Left renal cortex interstitium (tissue), 4 donors: ENCODE results near the gene ZBTB8B. TPM values are rescaled to one million over a fixed set of nuclear protein-coding genes. Genes with fewer than 3 reads are reported as not detected.

Experiments used
- DNase-seq, 4 donors: peaks; one replicate each; pipeline ENCODE4 v3.0.0-alpha.2; 2013; ENCODE audit warnings: low read depth in 4 of 4, low spot score in 2 of 4, missing footprints in 1 of 4
- polyA plus RNA-seq, 4 donors: library from polyadenylated mRNA; unstranded; fragments of 120-200 nt; gene quantifications; one replicate each; pipeline ENCODE4 v1.2.1, GENCODE V29; 2013; ENCODE audit not compliant: insufficient read length in 4 of 4

ZBTB8B gene
- polyA plus RNA-seq, 4 donors: 0.73 to 2.1 (median 1.4) TPM

- DNase-seq: no peak
Measured at GRCh38 chr1:32501865-32502264, 37.0 kb downstream of the ZBTB8B start.

- no peak for DNase-seq
Measured at GRCh38 chr1:32503153-32503552, 38.3 kb downstream of the ZBTB8B start.

DNA sequence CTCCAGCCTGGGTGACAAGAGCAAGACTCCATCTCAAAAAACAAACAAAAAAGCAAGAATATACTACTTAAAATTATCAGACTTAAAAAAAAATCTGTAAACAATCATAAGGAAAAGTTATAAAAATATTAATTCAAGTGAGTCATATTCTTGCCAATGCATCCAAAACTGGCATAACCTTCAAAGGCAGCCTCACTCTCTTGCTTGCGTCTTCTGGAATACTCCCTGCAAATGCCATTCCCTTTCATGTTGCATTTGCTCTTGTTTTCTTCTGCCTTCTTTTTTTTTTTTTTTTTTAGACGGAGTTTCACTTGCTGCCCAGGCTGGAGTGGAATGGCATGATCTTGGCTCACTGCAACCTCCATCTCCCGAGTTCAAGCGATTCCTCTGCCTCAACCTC is 42.1 kb downstream of the ZBTB8B start:
- no peak for DNase-seq

GRCh38 chr1:32508761-32509160 is 43.9 kb downstream of the ZBTB8B start:
- DNase-seq: no peak

DNA sequence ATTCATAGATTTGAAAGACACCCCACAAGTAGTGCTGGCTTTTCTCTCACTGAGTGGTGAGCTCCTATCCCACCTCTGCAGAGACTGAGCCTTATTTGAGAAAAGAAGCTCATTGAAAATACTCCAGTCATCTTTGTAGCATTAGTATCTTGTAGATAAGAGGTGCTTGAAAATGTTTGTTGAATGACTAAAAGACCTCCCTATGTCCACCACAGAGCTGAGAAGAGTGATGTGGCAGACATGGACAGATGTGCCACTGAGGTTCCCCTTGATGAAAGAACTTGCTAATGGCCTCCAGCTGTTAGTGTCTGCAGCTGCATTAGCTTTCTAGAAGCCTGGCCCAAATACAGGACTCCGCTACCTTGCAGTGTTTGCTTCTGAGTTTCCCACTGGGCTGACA is 45.1 kb downstream of the ZBTB8B start:
- no peak for DNase-seq

Other genes starting within 250 kb of the ZBTB8B start
- gene TMEM234, start 242.7 kb upstream of the ZBTB8B start, polyA plus RNA-seq: 10 to 100 TPM; 20.2 to 32.3 (median 27.1) TPM
- 100 to 1,000 TPM; 147 to 179 (median 174) TPM for gene EIF3I, start 242.7 kb upstream of the ZBTB8B start, polyA plus RNA-seq
- gene FAM167B, start 217.8 kb upstream of the ZBTB8B start, polyA plus RNA-seq: 10 to 100 TPM in 2 of 4 donors, 1 to 10 TPM in 2; 8.6 to 12.5 (median 10.0) TPM
- gene LCK, start 213.8 kb upstream of the ZBTB8B start, polyA plus RNA-seq: 1 to 10 TPM; 4.3 to 6.9 (median 6.1) TPM
- gene HDAC1, start 173.0 kb upstream of the ZBTB8B start, polyA plus RNA-seq: 100 to 1,000 TPM; 159 to 219 (median 180) TPM
- 100 to 1,000 TPM; 389 to 551 (median 440) TPM for gene MARCKSL1, start 128.8 kb upstream of the ZBTB8B start, polyA plus RNA-seq
- 10 to 100 TPM in 1 of 4 donors, 1 to 10 TPM in 3; 2.8 to 10.6 (median 8.5) TPM for gene FAM229A, start 102.6 kb upstream of the ZBTB8B start, polyA plus RNA-seq
- 1 to 10 TPM; 2.0 to 9.1 (median 5.1) TPM for gene TSSK3, start 102.5 kb upstream of the ZBTB8B start, polyA plus RNA-seq
- gene BSDC1, start 70.6 kb upstream of the ZBTB8B start, polyA plus RNA-seq: 10 to 100 TPM; 60.6 to 69.4 (median 63.3) TPM
- 10 to 100 TPM; 15.1 to 19.8 (median 16.1) TPM for gene ZBTB8A, start 74.4 kb downstream of the ZBTB8B start, polyA plus RNA-seq
- gene ZBTB8OS, start 185.5 kb downstream of the ZBTB8B start, polyA plus RNA-seq: 10 to 100 TPM; 36.7 to 44.1 (median 39.8) TPM
- 100 to 1,000 TPM; 306 to 331 (median 322) TPM for gene RBBP4, start 186.1 kb downstream of the ZBTB8B start, polyA plus RNA-seq
- 1 to 10 TPM; 1.2 to 3.0 (median 1.5) TPM for gene SYNC, start 237.7 kb downstream of the ZBTB8B start, polyA plus RNA-seq